ENCODE results near the gene MAPRE3. TPM values are rescaled to one million over a fixed set of nuclear protein-coding genes. Genes with fewer than 3 reads are reported as not detected.

Gene MAPRE3
- total RNA-seq, 2 donors from 2014 or later: 3.2 to 4.4 TPM

DNA sequence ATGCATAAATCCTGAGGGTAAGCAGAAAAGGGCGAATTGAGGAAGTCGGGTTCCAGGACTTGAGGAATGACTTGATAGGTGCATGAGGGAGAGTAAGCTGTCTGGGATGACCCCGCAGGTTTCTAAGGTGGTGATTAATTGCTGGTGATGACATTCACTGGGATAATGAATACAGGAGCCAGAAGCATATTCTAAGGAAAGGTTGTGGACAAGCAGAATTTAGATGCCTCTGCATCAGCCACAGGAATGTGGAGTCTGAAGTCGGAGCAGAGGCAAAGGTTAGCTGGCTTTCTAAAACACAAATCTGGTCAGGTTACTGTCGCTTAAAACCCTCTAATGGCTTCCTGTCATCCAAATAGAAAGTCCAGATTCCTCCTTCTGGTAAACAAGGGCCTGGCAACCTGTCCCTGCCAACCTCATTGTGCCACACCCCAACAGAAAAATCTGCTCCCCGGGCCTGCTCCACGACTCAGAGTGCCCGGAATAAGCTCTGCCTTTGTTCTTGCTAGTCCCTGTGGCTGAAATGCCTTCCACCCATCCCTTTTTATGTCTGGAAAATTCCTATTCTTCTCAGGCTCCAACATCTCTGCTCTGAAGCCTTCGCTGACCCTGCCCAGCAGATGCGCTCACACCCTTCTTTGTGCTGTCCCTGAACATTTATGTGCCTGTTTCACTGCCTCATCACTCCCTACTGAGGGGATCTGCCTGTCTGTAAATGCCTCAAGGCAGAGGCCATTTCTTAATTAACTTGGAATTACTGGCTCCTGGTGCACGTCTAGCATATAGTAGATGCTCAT lies 51.0 kb downstream of the MAPRE3 start:
- Histone ChIP-seq H3K27me3 (ENCODE audit: control insufficient read depth, insufficient read depth, low read length, poor library complexity, severe bottlenecking) (no peaks in the 10 kb centered on the region), H3K9me3 (ENCODE audit: control insufficient read depth, low read length) (no peaks in the 10 kb centered on the region), H3K9ac (ENCODE audit: extremely low read depth, low read length, poor library complexity, severe bottlenecking) (no peak overlapping the region), H3K36me3 (ENCODE audit: control insufficient read depth, insufficient read depth, low read length) (peaks cover 12% of the 10 kb centered on the region), H3K4me1 (ENCODE audit: control insufficient read depth, insufficient read depth, low read length) (no peaks in the 10 kb centered on the region), H3K4me3 (ENCODE audit: low read length) (no peak overlapping the region), H3K27ac (ENCODE audit: low read depth, low read length) (peak overlapping the region; percentile 32)
- H3K4me3 Mint-ChIP-seq: no peak overlapping the region
- WGBS, 2 experiments (ENCODE audit: insufficient coverage in 1 of 2, insufficient read length in 1 of 2): 84 to 91% methylated on average over 10 to 11 of the region's 11 CpGs
- no peaks in the 10 kb centered on the region for H3K27me3 Mint-ChIP-seq (ENCODE audit: insufficient read depth)
- no peaks in the 10 kb centered on the region for H3K9me3 Mint-ChIP-seq
- TF ChIP-seq, protein P1, sequence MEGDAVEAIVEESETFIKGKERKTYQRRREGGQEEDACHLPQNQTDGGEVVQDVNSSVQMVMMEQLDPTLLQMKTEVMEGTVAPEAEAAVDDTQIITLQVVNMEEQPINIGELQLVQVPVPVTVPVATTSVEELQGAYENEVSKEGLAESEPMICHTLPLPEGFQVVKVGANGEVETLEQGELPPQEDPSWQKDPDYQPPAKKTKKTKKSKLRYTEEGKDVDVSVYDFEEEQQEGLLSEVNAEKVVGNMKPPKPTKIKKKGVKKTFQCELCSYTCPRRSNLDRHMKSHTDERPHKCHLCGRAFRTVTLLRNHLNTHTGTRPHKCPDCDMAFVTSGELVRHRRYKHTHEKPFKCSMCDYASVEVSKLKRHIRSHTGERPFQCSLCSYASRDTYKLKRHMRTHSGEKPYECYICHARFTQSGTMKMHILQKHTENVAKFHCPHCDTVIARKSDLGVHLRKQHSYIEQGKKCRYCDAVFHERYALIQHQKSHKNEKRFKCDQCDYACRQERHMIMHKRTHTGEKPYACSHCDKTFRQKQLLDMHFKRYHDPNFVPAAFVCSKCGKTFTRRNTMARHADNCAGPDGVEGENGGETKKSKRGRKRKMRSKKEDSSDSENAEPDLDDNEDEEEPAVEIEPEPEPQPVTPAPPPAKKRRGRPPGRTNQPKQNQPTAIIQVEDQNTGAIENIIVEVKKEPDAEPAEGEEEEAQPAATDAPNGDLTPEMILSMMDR (conservative IDR thresholded peaks at IDR 0.05): no peak
- DNase-seq: no peak
- peaks cover 2% of the 10 kb centered on the region for H3K36me3 Mint-ChIP-seq (ENCODE audit: low read depth)
- H3K4me1 Mint-ChIP-seq: no peaks in the 10 kb centered on the region
- H3K27ac Mint-ChIP-seq: no peak overlapping the region

DNA sequence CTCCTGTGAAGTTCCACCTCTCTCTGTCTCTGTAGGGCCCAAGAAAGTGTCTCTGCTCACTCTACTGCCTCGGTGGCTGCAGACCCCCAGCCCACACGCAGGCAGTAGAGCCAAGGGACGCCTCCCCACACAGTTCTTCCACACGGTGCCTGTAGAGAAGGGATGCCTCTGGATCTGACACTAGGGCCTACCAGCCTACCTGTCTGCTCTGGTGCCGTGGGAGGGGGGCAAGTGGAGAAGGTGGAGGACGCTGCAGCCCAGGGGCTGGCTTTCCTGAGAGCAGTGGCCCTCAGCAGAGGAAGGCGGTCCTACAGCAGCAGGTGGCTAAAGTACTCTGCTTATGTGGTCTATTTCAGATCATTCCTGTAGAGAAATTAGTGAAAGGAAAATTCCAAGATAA lies 53.3 kb downstream of the MAPRE3 start:
- WGBS, 2 experiments (ENCODE audit: insufficient coverage in 1 of 2, insufficient read length in 1 of 2): 90 to 95% methylated on average over 2 to 7 of the region's 7 CpGs
- Mint-ChIP-seq H3K4me1 (no peaks in the 10 kb centered on the region), H3K4me3 (no peak overlapping the region), H3K36me3 (ENCODE audit: low read depth) (peaks cover 2% of the 10 kb centered on the region), H3K9me3 (no peaks in the 10 kb centered on the region), H3K27ac (no peak overlapping the region), H3K27me3 (ENCODE audit: insufficient read depth) (no peaks in the 10 kb centered on the region)
- DNase-seq: no peak
- TF ChIP-seq, protein P1 (conservative IDR thresholded peaks at IDR 0.05): no peak
- Histone ChIP-seq H3K9me3 (ENCODE audit: control insufficient read depth, low read length) (no peaks in the 10 kb centered on the region), H3K4me3 (ENCODE audit: low read length) (no peak overlapping the region), H3K36me3 (ENCODE audit: control insufficient read depth, insufficient read depth, low read length) (peaks cover 12% of the 10 kb centered on the region), H3K27ac (ENCODE audit: low read depth, low read length) (no peak overlapping the region), H3K9ac (ENCODE audit: extremely low read depth, low read length, poor library complexity, severe bottlenecking) (no peak overlapping the region), H3K27me3 (ENCODE audit: control insufficient read depth, insufficient read depth, low read length, poor library complexity, severe bottlenecking) (no peaks in the 10 kb centered on the region), H3K4me1 (ENCODE audit: control insufficient read depth, insufficient read depth, low read length) (no peaks in the 10 kb centered on the region)

DNA sequence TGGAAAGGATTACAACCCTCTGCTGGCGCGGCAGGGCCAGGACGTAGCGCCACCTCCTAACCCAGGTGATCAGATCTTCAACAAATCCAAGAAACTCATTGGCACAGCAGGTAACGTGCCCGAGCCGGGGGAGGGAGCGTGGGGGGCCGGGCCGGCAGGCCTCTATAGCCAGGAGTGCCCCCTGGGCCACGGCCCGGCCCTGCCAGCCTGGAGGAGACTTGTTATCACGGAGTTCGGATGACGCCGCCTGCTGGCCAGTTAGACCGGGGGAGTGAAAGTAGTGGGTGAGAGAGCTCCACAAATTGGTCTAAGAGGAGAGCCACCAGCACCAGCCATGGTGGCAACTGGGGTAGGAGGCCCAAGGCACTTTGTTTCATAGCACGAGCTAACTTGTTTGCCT lies 53.8 kb downstream of the MAPRE3 start:
- Histone ChIP-seq H3K9ac (ENCODE audit: extremely low read depth, low read length, poor library complexity, severe bottlenecking) (no peak overlapping the region), H3K4me3 (ENCODE audit: low read length) (no peak overlapping the region), H3K9me3 (ENCODE audit: control insufficient read depth, low read length) (no peaks in the 10 kb centered on the region), H3K36me3 (ENCODE audit: control insufficient read depth, insufficient read depth, low read length) (peaks cover 12% of the 10 kb centered on the region), H3K27ac (ENCODE audit: low read depth, low read length) (no peak overlapping the region), H3K4me1 (ENCODE audit: control insufficient read depth, insufficient read depth, low read length) (no peaks in the 10 kb centered on the region), H3K27me3 (ENCODE audit: control insufficient read depth, insufficient read depth, low read length, poor library complexity, severe bottlenecking) (no peaks in the 10 kb centered on the region)
- H3K36me3 Mint-ChIP-seq (ENCODE audit: low read depth): peaks cover 2% of the 10 kb centered on the region
- no peaks in the 10 kb centered on the region for H3K4me1 Mint-ChIP-seq
- WGBS, 2 experiments (ENCODE audit: insufficient coverage in 1 of 2, insufficient read length in 1 of 2): 82 to 88% methylated on average over 13 to 18 of the region's 18 CpGs
- no peaks in the 10 kb centered on the region for H3K9me3 Mint-ChIP-seq
- H3K4me3 Mint-ChIP-seq: no peak overlapping the region
- no peaks in the 10 kb centered on the region for H3K27me3 Mint-ChIP-seq (ENCODE audit: insufficient read depth)
- no peak overlapping the region for H3K27ac Mint-ChIP-seq
- peak; percentile 92 for DNase-seq
- TF ChIP-seq, protein P1 (conservative IDR thresholded peaks at IDR 0.05): peak; percentile 77
